HepG2 (cell line): ENCODE data around the gene TMEM132D. TPM values are rescaled to one million over a fixed set of nuclear protein-coding genes. Genes with fewer than 3 reads are reported as not detected.

Experiments
- ATAC-seq: fragments of 200-7000 bp; cut with Tn5 transposase; 3 replicates; pipeline ENCODE4 v1.9.1; 2020; ENCODE audit warnings: mild to moderate bottlenecking, moderate library complexity
- BruUV-seq: library from RNA; stranded (reverse); fragments of 400-500 nt; replicated peaks from 2 replicates; lab custom pipeline; 2021; lab: Mats Ljungman, UMichigan
- CTCF ChIA-PET: fragments of 300-600 bp; formaldehyde crosslinking; extraction: SDS; loops from one replicate; lab custom pipeline; 2021; ENCODE audit warnings: low total read pairs, inconsistent platforms, low intra/inter-chr PET ratio; lab: Yijun Ruan, JAX
- POLR2A ChIA-PET: fragments of 350-600 bp; sonication (Branson Sonifier 250); formaldehyde crosslinking; loops from one replicate; lab custom pipeline; 2020; ENCODE audit warnings: antibody characterized with exemption, inconsistent platforms; lab: Yijun Ruan, JAX
- DNase-seq: peaks from one replicate; pipeline ENCODE4 v3.0.0-alpha.2; 2015; ENCODE audit warnings: low spot score
- FAIRE-seq: peaks from 3 replicates; lab custom pipeline; 2011; peaks lifted over from hg19 to GRCh38; lab: Jason Lieb, UNC
- H2AFZ ChIP-seq: one replicate; pipeline ENCODE4 v1.6.1; 2011; ENCODE audit warnings: low read length, inconsistent platforms
- H3K27ac ChIP-seq: fragments of 300-600 bp; 3 replicates; pipeline ENCODE4 v1.8.0; 2011; ENCODE audit warnings: mixed run types, mild to moderate bottlenecking, mixed read lengths, low read length, inconsistent platforms; ENCODE audit not compliant: insufficient read depth; ENCODE audit errors: extremely low read length
- H3K27me3 ChIP-seq, 2 experiments: fragments of 200-600 bp in 1 of 2; 2 replicates in 1 of 2; 3 replicates in 1 of 2; pipeline versions ENCODE4 v1.6.0 to v1.8.0; 2011; ENCODE audit warnings: low read length in 2 of 2, mild to moderate bottlenecking in 2 of 2, moderate library complexity in 2 of 2, inconsistent platforms in 1 of 2; ENCODE audit not compliant: insufficient read depth in 2 of 2, control insufficient read depth in 1 of 2
- H3K36me3 ChIP-seq, 2 experiments: fragments of 200-600 bp in 1 of 2; replicated peaks in 1 of 2; 2 replicates in 1 of 2; 3 replicates in 1 of 2; pipeline versions ENCODE4 v1.5.1 to v1.8.0; 2011; ENCODE audit warnings: low read length in 2 of 2, inconsistent platforms in 1 of 2; ENCODE audit not compliant: insufficient read depth in 2 of 2, control insufficient read depth in 1 of 2
- H3K4me1 ChIP-seq: 2 replicates; pipeline ENCODE4 v1.5.1; 2012; ENCODE audit warnings: low read length, inconsistent platforms; ENCODE audit not compliant: insufficient read depth
- H3K4me2 ChIP-seq: 2 replicates; pipeline ENCODE4 v1.6.0; 2011; ENCODE audit warnings: low read depth, low read length, inconsistent platforms
- H3K4me3 ChIP-seq, 3 experiments: fragments of 200-600 bp in 1 of 3; sonication (generic), shearing (Covaris generic) in 1 of 3; replicated peaks in 1 of 3; 2 replicates each; pipeline ENCODE4 v1.5.1; 2011 to 2016; ENCODE audit warnings: low read length in 3 of 3, inconsistent platforms in 2 of 3, low read depth in 2 of 3, mild to moderate bottlenecking in 2 of 3, control low read depth in 1 of 3, mixed read lengths in 1 of 3; ENCODE audit not compliant: insufficient read depth in 1 of 3
- H3K79me2 ChIP-seq: one replicate; pipeline ENCODE4 v1.6.1; 2011; ENCODE audit warnings: low read length, inconsistent platforms; ENCODE audit not compliant: insufficient read depth
- H3K9ac ChIP-seq: 2 replicates; pipeline ENCODE4 v1.6.0; 2011; ENCODE audit warnings: mild to moderate bottlenecking, low read depth, low read length, inconsistent platforms; ENCODE audit not compliant: insufficient read depth
- H3K9me3 ChIP-seq: 2 replicates; pipeline ENCODE4 v1.5.1; 2012; ENCODE audit warnings: mild to moderate bottlenecking, low read length
- H4K20me1 ChIP-seq: 2 replicates; pipeline ENCODE4 v1.6.0; 2011; ENCODE audit warnings: inconsistent platforms, mild to moderate bottlenecking, low read length, moderate library complexity; ENCODE audit not compliant: insufficient read depth
- CBFB ChIP-seq: sonication (generic); formaldehyde crosslinking; IDR thresholded peaks from 2 replicates; pipeline ENCODE4 v1.4.0; 2020; ENCODE audit warnings: missing genetic modification reagents
- CREB1 ChIP-seq, 2 experiments: fragments of 450-650 bp in 1 of 2; IDR thresholded peaks; 2 replicates each; pipeline ENCODE4 v1.6.1; 2016 to 2017; ENCODE audit warnings: control low read depth in 1 of 2, mild to moderate bottlenecking in 1 of 2, missing compliant biosample characterization in 1 of 2, missing genetic modification characterization in 1 of 2
- GTF3A ChIP-seq: sonication (generic); formaldehyde crosslinking; conservative IDR thresholded peaks from 2 replicates; pipeline ENCODE4 v1.4.0; 2020; ENCODE audit warnings: mild to moderate bottlenecking, missing genetic modification reagents
- HNRNPL ChIP-seq: fragments of 200-400 bp; formaldehyde crosslinking; IDR thresholded peaks from 2 replicates; pipeline ENCODE4 v1.6.1; 2017; ENCODE audit warnings: mild to moderate bottlenecking, low read depth, low read length
- MAF1 ChIP-seq: sonication (generic); formaldehyde crosslinking; IDR thresholded peaks from 2 replicates; pipeline ENCODE4 v1.5.0; 2020; ENCODE audit warnings: missing genetic modification reagents, borderline replicate concordance
- MBD4 ChIP-seq: IDR thresholded peaks from 2 replicates; pipeline ENCODE4 v1.6.1; 2012; ENCODE audit warnings: low read length, inconsistent platforms, borderline replicate concordance
- NFKBIZ ChIP-seq: IDR thresholded peaks from 2 replicates; pipeline ENCODE4 v1.6.1; 2018; ENCODE audit warnings: missing genetic modification reagents, missing compliant biosample characterization
- NPAS2 ChIP-seq: sonication (generic); formaldehyde crosslinking; IDR thresholded peaks from 2 replicates; pipeline ENCODE4 v1.8.0; 2022; ENCODE audit warnings: mild to moderate bottlenecking, missing genetic modification reagents, borderline replicate concordance
- SPEN ChIP-seq: sonication (generic); formaldehyde crosslinking; IDR thresholded peaks from 2 replicates; pipeline ENCODE4 v1.5.1; 2020; ENCODE audit warnings: low read depth, mild to moderate bottlenecking, missing genetic modification reagents
- U2AF2 ChIP-seq: fragments of 200-400 bp; formaldehyde crosslinking; IDR thresholded peaks from 2 replicates; pipeline ENCODE4 v1.6.1; 2017; ENCODE audit warnings: low read depth, mild to moderate bottlenecking, low read length
- ZNF549 ChIP-seq: sonication (generic); formaldehyde crosslinking; IDR thresholded peaks from 2 replicates; pipeline ENCODE4 v1.5.0; 2020; ENCODE audit warnings: missing genetic modification reagents
- WGBS: methylation state at CpG from one replicate; pipeline ENCODE4 v1.1.6; 2017; ENCODE audit warnings: low lambda C conversion rate; 5-methylcytosine and 5-hydroxymethylcytosine counted together
- in situ Hi-C: cut with HindIII; loops from 2 replicates; pipeline ENCODE4 v1.10.0; 2017; ENCODE audit warnings: low pct_unique_long_range_greater_than_20kb; ENCODE audit not compliant: extremely low pct_ligation_motif_present
- intact Hi-C: fragments of 100-400 bp; cut with micrococcal nuclease; formaldehyde crosslinking; loops from one replicate; pipeline ENCODE4 v1.10.0; 2022; ENCODE audit not compliant: unreplicated experiment
- polyA plus RNA-seq, 8 experiments: library from polyadenylated mRNA; depleted of rRNA in 3 of 8; stranded (reverse) in 7 of 8; unstranded in 1 of 8; fragments of >200 nt; fragmentation: Illumina TruSeq in 4 of 8; extraction: Trizol in 4 of 8; gene quantifications; 2 replicates each; pipeline versions ENCODE4 v1.2.1 to v1.2.3, GENCODE V29; 2011 to 2016; ENCODE audit warnings: low read depth in 4 of 8, missing spikeins in 1 of 8, mixed read lengths in 1 of 8; ENCODE audit not compliant: insufficient read depth in 1 of 8
- total RNA-seq, 5 experiments: library from RNA; depleted of rRNA; stranded (reverse); fragments of >200 nt; fragmentation: Illumina TruSeq; extraction: Trizol; gene quantifications; 2 replicates each; pipeline ENCODE4 v1.2.3, GENCODE V29; 2016; ENCODE audit warnings: low read depth in 1 of 5
- TF ChIP-seq, protein P1 (sequence below): sonication (generic); formaldehyde crosslinking; IDR thresholded peaks from 2 replicates; pipeline ENCODE4 v1.4.0; 2020; ENCODE audit warnings: missing genetic modification reagents
- TF ChIP-seq, protein P2 (sequence below): sonication (generic); formaldehyde crosslinking; IDR thresholded peaks from 2 replicates; pipeline ENCODE4 v1.5.0; 2020; ENCODE audit warnings: missing genetic modification reagents
- TF ChIP-seq, protein P3 (sequence below): IDR thresholded peaks from 2 replicates; pipeline ENCODE4 v1.6.1; 2016; ENCODE audit warnings: control low read depth

The TMEM132D gene
- total and polyA plus RNA-seq, 2 of the 13 experiments (the other 11 are each of a cell fraction or from before 2014, with no cell fraction given): not detected

DNA sequence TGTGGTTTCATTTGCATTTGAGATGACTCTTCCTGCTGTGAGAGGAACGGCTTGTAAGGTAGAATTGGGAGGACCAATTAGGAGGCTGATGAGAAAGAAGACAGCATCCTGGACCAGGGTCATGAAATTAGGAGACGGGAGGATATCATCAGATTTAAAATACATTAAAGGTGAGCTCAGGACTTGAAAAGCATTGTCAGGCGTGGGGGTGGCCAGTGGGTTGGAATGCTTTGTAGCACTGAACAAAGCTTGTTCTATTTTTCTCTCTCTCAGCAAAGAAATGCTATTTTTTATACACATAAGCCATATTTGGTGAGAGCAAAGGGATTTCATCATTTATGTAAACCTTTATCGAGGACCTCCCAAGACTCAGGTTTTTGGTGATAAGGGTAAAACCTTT, 157.5 kb downstream of the TMEM132D start (continued):
- TF ChIP-seq, protein P1, sequence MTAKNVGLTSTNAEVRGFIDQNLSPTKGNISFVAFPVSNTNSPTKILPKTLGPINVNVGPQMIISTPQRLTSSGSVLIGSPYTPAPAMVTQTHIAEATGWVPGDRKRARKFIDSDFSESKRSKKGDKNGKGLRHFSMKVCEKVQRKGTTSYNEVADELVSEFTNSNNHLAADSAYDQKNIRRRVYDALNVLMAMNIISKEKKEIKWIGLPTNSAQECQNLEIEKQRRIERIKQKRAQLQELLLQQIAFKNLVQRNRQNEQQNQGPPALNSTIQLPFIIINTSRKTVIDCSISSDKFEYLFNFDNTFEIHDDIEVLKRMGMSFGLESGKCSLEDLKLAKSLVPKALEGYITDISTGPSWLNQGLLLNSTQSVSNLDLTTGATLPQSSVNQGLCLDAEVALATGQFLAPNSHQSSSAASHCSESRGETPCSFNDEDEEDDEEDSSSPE: no peak
- TF ChIP-seq HNRNPL (no peak), ZNF549 (CRISPR knock-in tag) (no peak)

DNA sequence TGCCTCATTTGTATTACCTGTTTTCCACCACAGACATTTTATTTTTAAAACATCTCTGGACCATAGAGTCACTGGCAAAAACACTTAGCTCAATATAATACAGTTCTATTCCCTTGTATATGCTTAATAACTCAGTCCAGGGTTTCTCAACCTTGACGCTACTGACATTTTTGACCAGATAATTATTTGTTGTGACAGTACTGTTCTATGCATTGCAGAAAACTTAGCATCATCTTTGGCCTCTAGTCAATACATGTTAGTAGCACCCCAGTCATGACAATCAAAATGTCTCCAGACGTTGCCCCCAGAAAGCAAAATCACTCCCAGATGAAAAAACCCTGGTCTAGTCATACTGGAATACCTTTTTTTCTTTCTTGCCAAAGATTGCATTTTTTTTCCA, 174.7 kb downstream of the TMEM132D start:
- BruUV-seq: no TSS peak
- POLR2A ChIA-PET: no interaction called here
- TF ChIP-seq NFKBIZ (CRISPR knock-in tag) (no peak), NPAS2 (CRISPR knock-in tag) (no peak), SPEN (CRISPR knock-in tag) (no peak), CBFB (no peak), MBD4 (no peak), GTF3A (CRISPR knock-in tag) (no peak), U2AF2 (no peak), CREB1 (IDR thresholded peaks at IDR 0.05) (no peak), CREB1 (CRISPR knock-in tag; IDR thresholded peaks at IDR 0.05) (no peak), MAF1 (CRISPR knock-in tag) (no peak)
- TF ChIP-seq, protein P2, sequence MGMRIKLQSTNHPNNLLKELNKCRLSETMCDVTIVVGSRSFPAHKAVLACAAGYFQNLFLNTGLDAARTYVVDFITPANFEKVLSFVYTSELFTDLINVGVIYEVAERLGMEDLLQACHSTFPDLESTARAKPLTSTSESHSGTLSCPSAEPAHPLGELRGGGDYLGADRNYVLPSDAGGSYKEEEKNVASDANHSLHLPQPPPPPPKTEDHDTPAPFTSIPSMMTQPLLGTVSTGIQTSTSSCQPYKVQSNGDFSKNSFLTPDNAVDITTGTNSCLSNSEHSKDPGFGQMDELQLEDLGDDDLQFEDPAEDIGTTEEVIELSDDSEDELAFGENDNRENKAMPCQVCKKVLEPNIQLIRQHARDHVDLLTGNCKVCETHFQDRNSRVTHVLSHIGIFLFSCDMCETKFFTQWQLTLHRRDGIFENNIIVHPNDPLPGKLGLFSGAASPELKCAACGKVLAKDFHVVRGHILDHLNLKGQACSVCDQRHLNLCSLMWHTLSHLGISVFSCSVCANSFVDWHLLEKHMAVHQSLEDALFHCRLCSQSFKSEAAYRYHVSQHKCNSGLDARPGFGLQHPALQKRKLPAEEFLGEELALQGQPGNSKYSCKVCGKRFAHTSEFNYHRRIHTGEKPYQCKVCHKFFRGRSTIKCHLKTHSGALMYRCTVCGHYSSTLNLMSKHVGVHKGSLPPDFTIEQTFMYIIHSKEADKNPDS (CRISPR knock-in tag): no peak
- TF ChIP-seq, protein P3, sequence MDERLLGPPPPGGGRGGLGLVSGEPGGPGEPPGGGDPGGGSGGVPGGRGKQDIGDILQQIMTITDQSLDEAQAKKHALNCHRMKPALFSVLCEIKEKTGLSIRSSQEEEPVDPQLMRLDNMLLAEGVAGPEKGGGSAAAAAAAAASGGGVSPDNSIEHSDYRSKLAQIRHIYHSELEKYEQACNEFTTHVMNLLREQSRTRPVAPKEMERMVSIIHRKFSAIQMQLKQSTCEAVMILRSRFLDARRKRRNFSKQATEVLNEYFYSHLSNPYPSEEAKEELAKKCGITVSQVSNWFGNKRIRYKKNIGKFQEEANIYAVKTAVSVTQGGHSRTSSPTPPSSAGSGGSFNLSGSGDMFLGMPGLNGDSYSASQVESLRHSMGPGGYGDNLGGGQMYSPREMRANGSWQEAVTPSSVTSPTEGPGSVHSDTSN (CRISPR knock-in tag): no peak

More for the DNA sequence above, 174.7 kb downstream of the TMEM132D start:
- WGBS: 0% methylated on average over 2 of the region's 2 CpGs
- DNase-seq (no peak), ATAC-seq (no peak), FAIRE-seq (no peak)
- Histone ChIP-seq H3K9me3 (peaks cover 15% of the 10 kb centered on the region), H4K20me1 (no peaks in the 10 kb centered on the region), H3K79me2 (no peaks in the 10 kb centered on the region), H3K4me3 (no peak overlapping the region), H3K4me2 (no peak overlapping the region), H3K27ac (no peak overlapping the region), H3K36me3 (no peaks in the 10 kb centered on the region), H2AFZ (no peak overlapping the region), H3K27me3 (0 out of 5 replicates have a peak, but pooled peaks cover 0 to 1% of the 10 kb centered on the region in 2 experiments), H3K4me1 (no peaks in the 10 kb centered on the region), H3K9ac (no peak overlapping the region)
- in situ Hi-C loops (no loop called here), intact Hi-C loops (no loop called here)
- CTCF ChIA-PET: no interaction called here
